Measurements from ENCODE around the gene COL4A1.
A peak's percentile ranks its signal among the peaks of the same experiment; 100 is the strongest.

The COL4A1 gene

GRCh38 chr13:110342474-110342873 is 35.5 kb upstream of the COL4A1 start:
- no peak for DNase-seq (ENCODE audit: insufficient read length, low spot score)
- no peak for FAIRE-seq

- no peak for DNase-seq (ENCODE audit: insufficient read length, low spot score)
- no peak for FAIRE-seq
These were observed 34.7 kb upstream of the COL4A1 start for GRCh38 chr13:110341445-110342244.

- FAIRE-seq (no peak), DNase-seq (ENCODE audit: insufficient read length, low spot score) (peak; percentile 18)
These were observed 34.0 kb upstream of the COL4A1 start for GRCh38 chr13:110340812-110341444.

- DNase-seq (ENCODE audit: insufficient read length, low spot score) (no peak), FAIRE-seq (no peak)
These were observed 33.1 kb upstream of the COL4A1 start for GRCh38 chr13:110339975-110340550.

- FAIRE-seq (no peak), DNase-seq (ENCODE audit: insufficient read length, low spot score) (no peak)
These were observed 32.3 kb upstream of the COL4A1 start for GRCh38 chr13:110339263-110339662.

DNA sequence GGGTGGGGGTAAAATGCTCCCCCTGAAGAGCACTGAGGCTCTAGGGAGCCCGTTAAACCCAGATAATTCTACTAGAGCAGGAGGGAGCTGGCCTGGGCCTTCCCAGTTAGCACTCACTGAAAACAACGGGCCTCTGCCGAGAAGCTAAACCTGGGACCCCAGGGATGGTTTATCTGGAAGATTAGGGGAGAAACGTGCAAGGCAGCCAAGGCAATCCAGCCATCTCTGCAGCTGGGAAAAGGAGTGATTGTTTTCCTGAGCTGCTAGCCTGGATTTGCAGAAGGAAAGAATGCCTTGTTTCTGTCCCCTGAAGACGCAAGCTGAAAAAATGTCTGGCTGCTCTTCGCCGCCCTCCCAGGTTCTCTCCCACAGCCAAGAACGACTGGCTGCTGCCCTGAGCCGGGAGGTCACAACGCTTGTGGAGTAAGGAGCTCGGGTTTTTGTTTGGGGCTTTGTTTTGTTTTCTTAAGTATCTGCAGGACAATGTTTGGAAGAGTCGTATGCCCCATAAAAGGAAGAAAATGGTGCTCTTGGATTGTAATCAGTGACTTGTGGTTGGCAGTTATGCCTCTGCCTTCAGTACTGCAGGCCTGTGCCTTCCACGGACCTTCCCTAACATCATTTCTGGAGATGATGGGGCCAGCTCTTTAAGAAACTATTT is 31.6 kb upstream of the COL4A1 start:
- DNase-seq (ENCODE audit: insufficient read length, low spot score) (no peak), FAIRE-seq (no peak)

GRCh38 chr13:110337247-110337646 is 30.3 kb upstream of the COL4A1 start:
- FAIRE-seq (no peak), DNase-seq (ENCODE audit: insufficient read length, low spot score) (no peak)

GRCh38 chr13:110336681-110337080 is 29.7 kb upstream of the COL4A1 start:
- no peak for FAIRE-seq

DNA sequence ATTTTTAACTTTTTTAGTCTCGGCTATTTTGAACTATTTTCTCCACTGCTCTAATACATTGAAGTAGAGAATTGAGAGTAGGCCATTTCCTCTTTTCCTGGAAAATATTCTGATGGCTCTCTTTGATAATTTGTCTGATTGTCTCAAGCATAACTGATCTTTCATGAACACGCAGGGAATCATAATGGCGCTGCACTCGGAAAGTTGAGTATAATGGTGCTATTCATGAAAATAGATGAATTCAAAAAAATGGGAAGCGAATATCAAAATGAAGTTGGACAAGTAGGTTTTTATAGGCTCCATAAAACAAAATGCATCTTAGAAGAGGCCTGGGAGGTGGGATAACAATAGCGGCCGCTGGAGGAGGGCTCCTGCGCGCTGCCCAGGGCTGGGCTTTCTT is 29.2 kb upstream of the COL4A1 start:
- no peak for FAIRE-seq
- no peak for DNase-seq (ENCODE audit: insufficient read length, low spot score)

More at GRCh38 chr13:110336681-110337080, 29.7 kb upstream of the COL4A1 start:
- DNase-seq (ENCODE audit: insufficient read length, low spot score) = no peak

DNA sequence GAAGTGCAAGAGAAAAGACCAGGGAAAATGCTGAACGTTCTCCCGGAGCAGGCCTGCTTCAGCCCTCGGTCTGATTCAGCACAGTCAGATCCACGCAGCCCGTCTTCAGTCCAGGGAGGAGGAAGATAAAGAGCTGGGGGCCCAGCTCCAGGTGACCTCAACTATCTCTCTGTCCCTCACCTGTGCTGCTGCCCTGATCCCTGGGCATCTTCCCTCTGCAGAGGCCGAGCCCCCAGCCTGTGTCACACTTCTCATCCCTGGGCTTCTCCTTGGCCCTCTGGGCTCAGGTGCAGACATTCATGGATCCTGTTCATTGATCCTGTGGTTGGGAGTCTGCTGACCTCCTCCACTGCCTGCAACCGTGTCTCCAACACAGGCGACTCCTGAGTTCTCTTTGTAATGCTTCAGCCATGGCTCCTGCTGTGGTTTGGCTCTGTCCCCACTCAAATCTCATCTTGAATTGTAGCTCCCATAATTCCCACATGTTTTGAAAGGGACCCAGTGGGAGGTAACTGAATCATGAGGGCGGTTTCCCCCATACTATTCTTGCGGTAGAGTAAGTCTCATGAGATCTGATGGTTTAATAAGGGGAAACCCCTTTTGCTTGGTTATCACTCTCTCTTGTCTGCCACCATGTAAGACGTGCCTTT is 28.0 kb upstream of the COL4A1 start:
- DNase-seq (ENCODE audit: insufficient read length, low spot score) (no peak), FAIRE-seq (no peak)

- DNase-seq (ENCODE audit: insufficient read length, low spot score) = no peak
- FAIRE-seq = no peak
These were observed 27.3 kb upstream of the COL4A1 start for GRCh38 chr13:110334256-110334655.

DNA sequence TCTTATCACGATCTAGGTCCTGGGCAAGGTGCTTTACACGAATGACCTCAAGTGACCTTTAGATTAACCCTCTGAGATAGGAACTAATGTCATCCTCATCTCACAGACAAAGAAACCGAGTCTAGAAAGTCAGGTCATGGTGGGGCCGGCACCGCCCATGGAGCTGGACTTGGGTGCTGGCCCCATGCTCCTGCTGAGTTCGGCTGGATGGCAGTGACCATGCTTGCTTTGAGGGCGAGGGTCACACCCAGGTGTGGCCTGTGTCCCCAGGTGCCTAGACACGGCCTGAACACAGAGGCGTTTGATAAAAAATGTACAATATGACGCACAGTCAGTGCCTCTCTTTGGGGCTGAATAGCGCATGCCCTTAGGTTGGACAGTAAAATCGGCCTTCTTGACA is 26.9 kb upstream of the COL4A1 start:
- no peak for FAIRE-seq
- DNase-seq (ENCODE audit: insufficient read length, low spot score) = no peak

GRCh38 chr13:110332750-110333149 is 25.8 kb upstream of the COL4A1 start:
- no peak for FAIRE-seq

GRCh38 chr13:110331362-110331761 is 24.4 kb upstream of the COL4A1 start:
- FAIRE-seq (no peak), DNase-seq (ENCODE audit: insufficient read length, low spot score) (no peak)

More at GRCh38 chr13:110332750-110333149, 25.8 kb upstream of the COL4A1 start:
- no peak for DNase-seq (ENCODE audit: insufficient read length, low spot score)

DNA sequence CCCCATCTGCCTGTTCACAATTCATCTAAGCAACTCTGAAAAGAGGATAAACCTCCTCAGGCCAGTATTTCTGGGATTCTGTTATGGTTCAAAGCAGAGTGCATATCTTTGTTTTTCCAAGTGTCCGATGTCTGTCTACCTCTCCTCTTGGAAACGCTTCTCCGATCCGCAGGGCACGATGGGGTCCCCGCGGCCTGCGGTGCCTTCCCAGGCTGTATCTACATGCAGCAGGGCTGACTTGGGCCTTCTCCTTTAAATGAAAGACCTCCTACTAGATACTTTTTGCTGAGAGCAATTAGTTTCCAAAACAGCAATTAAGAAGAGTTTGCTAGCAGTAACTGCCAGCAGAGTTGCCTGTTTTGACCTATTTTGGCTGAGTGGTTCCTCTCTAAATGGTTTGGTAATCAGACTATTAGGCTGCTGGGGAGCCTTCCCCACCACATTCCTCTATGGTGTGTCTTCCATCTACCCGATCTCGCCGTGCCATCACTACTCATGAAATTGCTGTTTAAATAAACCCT is 23.6 kb upstream of the COL4A1 start:
- FAIRE-seq (no peak), DNase-seq (ENCODE audit: insufficient read length, low spot score) (no peak)

- FAIRE-seq = no peak
- no peak for DNase-seq (ENCODE audit: insufficient read length, low spot score)
These were observed 23.0 kb upstream of the COL4A1 start for GRCh38 chr13:110329798-110330461.

- DNase-seq (ENCODE audit: insufficient read length, low spot score) (no peak), FAIRE-seq (no peak)
These were observed 22.3 kb upstream of the COL4A1 start for GRCh38 chr13:110329258-110329657.

DNA sequence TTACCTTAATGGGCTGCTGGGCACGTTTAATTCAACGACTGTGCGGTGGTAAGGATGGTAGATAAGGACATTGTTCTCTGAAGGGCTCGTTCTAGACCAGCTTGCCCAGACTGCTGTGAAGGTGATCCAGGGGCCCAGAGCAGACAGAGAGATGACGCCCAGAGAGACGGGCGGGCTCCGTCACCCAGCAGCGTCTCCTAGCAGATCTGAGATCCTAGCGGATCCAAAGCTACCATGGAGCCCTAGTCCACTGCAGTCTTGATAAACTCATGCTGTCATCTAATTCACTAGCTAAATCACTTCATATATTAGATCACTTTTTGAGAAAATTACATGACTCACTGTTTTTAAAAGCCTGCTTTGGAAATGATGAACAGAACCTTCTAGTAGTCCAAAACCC is 21.6 kb upstream of the COL4A1 start:
- FAIRE-seq (no peak), DNase-seq (ENCODE audit: insufficient read length, low spot score) (no peak)

DNA sequence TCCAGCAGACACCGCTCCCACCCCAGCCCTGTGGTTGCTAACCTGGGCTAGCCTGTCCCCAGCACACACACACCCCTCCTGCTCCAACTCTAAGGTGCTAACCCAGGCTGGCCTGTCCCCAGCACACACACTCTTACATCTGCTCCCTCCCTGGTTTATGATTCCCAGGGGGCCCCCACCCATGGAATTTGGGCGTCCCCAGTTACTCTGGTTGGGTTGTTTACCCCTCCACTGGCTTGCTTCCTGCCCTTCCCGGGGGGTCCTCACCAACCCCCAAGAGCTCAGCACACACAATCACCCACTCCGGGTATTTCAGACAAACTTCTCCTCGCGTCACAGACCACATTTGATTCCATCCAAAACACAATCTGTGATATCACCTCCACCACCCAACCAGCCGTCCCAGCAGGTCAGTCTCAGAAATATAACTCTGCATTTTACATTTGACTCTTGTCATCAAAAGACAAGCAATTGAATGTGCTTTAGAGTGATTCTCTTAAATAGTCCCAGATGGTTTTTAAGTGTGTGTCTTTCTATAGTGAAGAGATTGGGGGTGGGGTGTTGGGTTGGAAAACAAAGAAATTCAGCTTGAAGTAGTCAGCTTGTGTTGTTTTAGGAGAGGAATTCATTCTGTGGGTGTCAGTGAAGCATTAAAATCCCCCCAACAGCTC is 20.2 kb upstream of the COL4A1 start:
- DNase-seq (ENCODE audit: insufficient read length, low spot score) (no peak), FAIRE-seq (no peak)
